NCI-H460 (cell line): Measurements from ENCODE around the gene OR10G8. TPM values are rescaled to one million over a fixed set of nuclear protein-coding genes. Genes with fewer than 3 reads are reported as not detected.

Experiments used
- DNase-seq: peaks from one replicate; pipeline ENCODE4 v3.0.0-alpha.2; 2016; ENCODE audit warnings: low read depth; ENCODE audit errors: extremely low read depth
- total RNA-seq: library from RNA; depleted of rRNA; stranded (reverse); fragments of >200 nt; shearing (Covaris generic); gene quantifications from 2 replicates; pipeline ENCODE4 v1.2.3, GENCODE V29; 2014; rRNA removed

OR10G8 gene
- total RNA-seq, 1 experiment from 2014 or later, result not detected

GRCh38 chr11:124077266-124077665 lies 50.7 kb downstream of the OR10G8 start:
- DNase-seq, result no peak

GRCh38 chr11:124078591-124078990 lies 52.0 kb downstream of the OR10G8 start:
- DNase-seq, result no peak

GRCh38 chr11:124079631-124080326 lies 53.2 kb downstream of the OR10G8 start:
- DNase-seq, result no peak

Other genes starting within 250 kb of the OR10G8 start
- gene OR6M1, start 220.4 kb upstream of the OR10G8 start, total RNA-seq, result not detected in 2 replicates
- gene TMEM225, start 141.1 kb upstream of the OR10G8 start, total RNA-seq, result not detected in 2 replicates
- not detected in 2 replicates for gene OR8D4, start 124.6 kb upstream of the OR10G8 start, total RNA-seq
- not detected in 2 replicates for gene OR4D5, start 87.2 kb upstream of the OR10G8 start, total RNA-seq
- not detected in 2 replicates for gene OR6T1, start 83.0 kb upstream of the OR10G8 start, total RNA-seq
- gene OR10S1, start 49.0 kb upstream of the OR10G8 start, total RNA-seq, result not detected in 2 replicates
- not detected in 2 replicates for gene OR10G6, start 31.6 kb upstream of the OR10G8 start, total RNA-seq
- not detected in 2 replicates for gene OR10G4, start 13.8 kb upstream of the OR10G8 start, total RNA-seq
- gene OR10G9, start 3.8 kb upstream of the OR10G8 start, total RNA-seq, result not detected in 2 replicates
- not detected in 2 replicates for gene OR10G7, start 14.5 kb downstream of the OR10G8 start, total RNA-seq
- 15.8 and 16.4 TPM in 2 replicates for gene VWA5A, start 88.7 kb downstream of the OR10G8 start, total RNA-seq
- gene OR10D3, start 156.5 kb downstream of the OR10G8 start, total RNA-seq, result not detected in 2 replicates
- gene OR8G1, start 214.3 kb downstream of the OR10G8 start, total RNA-seq, result not detected in 2 replicates
- not detected in 2 replicates for gene OR8G5, start 229.6 kb downstream of the OR10G8 start, total RNA-seq